ENCODE results near the gene CAMK1. TPM values are rescaled to one million over a fixed set of nuclear protein-coding genes. Genes with fewer than 3 reads are reported as not detected.

CAMK1 gene
- total RNA-seq, 1 experiment from 2014 or later: 9.7 TPM

- DNase-seq (ENCODE audit: low read depth, low spot score) (no peak), ATAC-seq (no peak)
- Histone ChIP-seq H3K4me1 (ENCODE audit: control insufficient read depth, insufficient read depth, low read length) (no peaks in the 10 kb centered on the region), H3K9me3 (ENCODE audit: control insufficient read depth, insufficient read depth, low read depth, low read length) (no peaks in the 10 kb centered on the region), H3K4me3 (ENCODE audit: low read depth in 2 of 2, low read length in 2 of 2) (no peak overlapping the region), H3K27me3 (ENCODE audit: control insufficient read depth, insufficient read depth, low read length) (no peaks in the 10 kb centered on the region), H3K36me3 (ENCODE audit: control insufficient read depth, insufficient read depth, low read length) (no peaks in the 10 kb centered on the region), H3K27ac (ENCODE audit: low read length) (no peak overlapping the region)
- in situ Hi-C loops (cut with HindIII; ENCODE audit: low pct_unique_long_range_greater_than_20kb, low sequenced_read_pairs): no loop called here
- CTCF ChIA-PET: interaction anchor here (0.7 kb wide), 2 partner anchors 36 to 655 kb away, joined by 5 to 7 read pairs; no protein-coding TSS in a partner anchor
- intact Hi-C loops (cut with micrococcal nuclease; ENCODE audit: unreplicated experiment): no loop called here
- POLR2A ChIA-PET: no interaction called here
- TF ChIP-seq TCF7L2 (IDR thresholded peaks at IDR 0.05; ENCODE audit: low read depth, low read length): no peak
- no peak for TF ChIP-seq REST (IDR thresholded peaks at IDR 0.05; ENCODE audit: insufficient read depth in 1 of 2, low read depth in 2 of 2, low read length in 1 of 2)
- TF ChIP-seq, protein P1, sequence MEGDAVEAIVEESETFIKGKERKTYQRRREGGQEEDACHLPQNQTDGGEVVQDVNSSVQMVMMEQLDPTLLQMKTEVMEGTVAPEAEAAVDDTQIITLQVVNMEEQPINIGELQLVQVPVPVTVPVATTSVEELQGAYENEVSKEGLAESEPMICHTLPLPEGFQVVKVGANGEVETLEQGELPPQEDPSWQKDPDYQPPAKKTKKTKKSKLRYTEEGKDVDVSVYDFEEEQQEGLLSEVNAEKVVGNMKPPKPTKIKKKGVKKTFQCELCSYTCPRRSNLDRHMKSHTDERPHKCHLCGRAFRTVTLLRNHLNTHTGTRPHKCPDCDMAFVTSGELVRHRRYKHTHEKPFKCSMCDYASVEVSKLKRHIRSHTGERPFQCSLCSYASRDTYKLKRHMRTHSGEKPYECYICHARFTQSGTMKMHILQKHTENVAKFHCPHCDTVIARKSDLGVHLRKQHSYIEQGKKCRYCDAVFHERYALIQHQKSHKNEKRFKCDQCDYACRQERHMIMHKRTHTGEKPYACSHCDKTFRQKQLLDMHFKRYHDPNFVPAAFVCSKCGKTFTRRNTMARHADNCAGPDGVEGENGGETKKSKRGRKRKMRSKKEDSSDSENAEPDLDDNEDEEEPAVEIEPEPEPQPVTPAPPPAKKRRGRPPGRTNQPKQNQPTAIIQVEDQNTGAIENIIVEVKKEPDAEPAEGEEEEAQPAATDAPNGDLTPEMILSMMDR (IDR thresholded peaks at IDR 0.05): no peak
- TF ChIP-seq POLR2AphosphoS5 (IDR thresholded peaks at IDR 0.05; ENCODE audit: low read depth, low read length): no peak
- no peak for TF ChIP-seq SIN3A (IDR thresholded peaks at IDR 0.05; ENCODE audit: borderline replicate concordance, insufficient read depth, low read depth, low read length)
- BruUV-seq (replicated peaks): no TSS peak
Observed at GRCh38 chr3:9762871-9763270, 6.9 kb downstream of the CAMK1 start.

DNA sequence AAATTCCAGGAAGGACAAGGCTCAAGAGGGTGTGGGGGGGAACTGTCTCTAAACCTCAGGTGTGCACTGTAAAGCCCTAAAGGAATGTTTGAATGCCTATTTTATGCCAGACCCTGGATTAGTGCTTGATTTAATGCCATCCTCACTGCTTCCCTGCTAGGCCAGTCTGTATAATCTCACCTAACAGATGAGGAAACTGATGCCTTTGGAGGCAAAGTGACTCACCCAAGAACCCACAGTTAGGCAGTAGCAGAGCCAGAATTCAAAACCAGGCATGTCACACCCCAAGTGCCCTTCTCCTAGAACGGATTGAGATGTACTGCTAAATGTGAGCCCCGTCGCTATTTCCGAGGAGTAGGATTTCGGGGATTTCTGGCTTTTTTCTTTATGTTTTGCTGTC is 7.8 kb downstream of the CAMK1 start:
- TF ChIP-seq, protein P1 (IDR thresholded peaks at IDR 0.05): no peak
- no peak for TF ChIP-seq POLR2AphosphoS5 (IDR thresholded peaks at IDR 0.05; ENCODE audit: low read depth, low read length)
- BruUV-seq (replicated peaks): no TSS peak
- Histone ChIP-seq H3K4me1 (ENCODE audit: control insufficient read depth, insufficient read depth, low read length) (no peaks in the 10 kb centered on the region), H3K27ac (ENCODE audit: low read length) (no peak overlapping the region), H3K36me3 (ENCODE audit: control insufficient read depth, insufficient read depth, low read length) (no peaks in the 10 kb centered on the region), H3K9me3 (ENCODE audit: control insufficient read depth, insufficient read depth, low read depth, low read length) (no peaks in the 10 kb centered on the region), H3K27me3 (ENCODE audit: control insufficient read depth, insufficient read depth, low read length) (no peaks in the 10 kb centered on the region), H3K4me3 (ENCODE audit: low read depth in 2 of 2, low read length in 2 of 2) (no peak overlapping the region)
- no peak for DNase-seq (ENCODE audit: low read depth, low spot score)
- in situ Hi-C loops (cut with HindIII; ENCODE audit: low pct_unique_long_range_greater_than_20kb, low sequenced_read_pairs): no loop called here
- CTCF ChIA-PET: no interaction called here
- POLR2A ChIA-PET: no interaction called here
- intact Hi-C loops (cut with micrococcal nuclease; ENCODE audit: unreplicated experiment): no loop called here
- ATAC-seq: no peak

Data from Panc1 (cell line).